Stimulated activated CD8-positive, alpha-beta memory T cell treated with anti-CD3 and anti-CD28 coated beads, Interleukin-12 subunit alpha, Interleukin-12 subunit beta, amount 100 ng/mL, for 1 hour (primary cell): Measurements from ENCODE around the gene PFDN4.
"Not testable (repeated sequence)": the region's sequence is repeated elsewhere in the genome, so short reads cannot be mapped to it uniquely, and the experiment has no call there.

Experiments
- DNase-seq: peaks from one replicate; pipeline ENCODE4 v3.0.0-alpha.2; 2020; ENCODE audit warnings: low read depth

PFDN4 gene

DNA sequence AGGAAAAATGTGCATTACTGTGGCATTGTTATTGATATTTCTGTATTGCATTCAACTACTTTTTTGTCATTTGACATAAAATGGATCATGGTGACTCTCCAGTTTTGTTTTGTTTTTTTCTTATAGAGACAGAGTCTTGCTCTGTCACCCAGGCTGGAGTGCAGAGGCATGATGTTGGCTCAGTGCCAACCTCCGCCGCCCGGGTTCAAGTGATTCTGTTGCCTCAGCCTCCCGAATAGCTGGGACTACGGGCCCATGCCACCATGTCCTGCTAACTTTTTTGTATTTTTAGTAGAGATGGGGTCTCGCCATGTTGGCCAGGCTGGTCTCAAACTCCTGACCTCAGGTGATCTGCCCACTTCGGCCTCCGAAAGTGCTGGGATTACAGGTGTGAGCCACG is 16.8 kb downstream of the PFDN4 start:
- not testable (repeated sequence) for DNase-seq

DNA sequence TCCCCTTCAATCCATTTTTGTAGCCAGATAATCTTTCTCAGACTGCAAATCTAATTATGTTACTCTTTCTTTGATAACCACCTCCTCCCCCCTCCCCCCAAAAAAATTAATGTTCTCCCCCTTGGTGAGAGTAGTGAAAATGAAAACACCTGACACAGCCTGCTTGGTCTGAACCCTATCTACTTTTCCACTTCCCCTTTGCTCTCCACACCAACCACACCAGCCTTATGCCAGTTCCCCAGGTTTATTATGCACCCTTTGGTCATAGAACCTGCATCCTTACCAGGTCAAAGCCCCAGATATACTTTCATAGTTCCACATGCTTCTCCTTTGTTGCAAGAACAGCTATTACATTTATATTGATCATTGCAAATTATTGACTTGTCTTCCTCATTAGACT is 19.4 kb downstream of the PFDN4 start:
- DNase-seq, result no peak

GRCh38 chr20:54227751-54228150 is 19.9 kb downstream of the PFDN4 start:
- DNase-seq, result no peak

- no peak for DNase-seq
These were observed 21.0 kb downstream of the PFDN4 start for GRCh38 chr20:54228841-54229240.

- DNase-seq, result no peak
These were observed 21.8 kb downstream of the PFDN4 start for GRCh38 chr20:54229566-54230160.

DNA sequence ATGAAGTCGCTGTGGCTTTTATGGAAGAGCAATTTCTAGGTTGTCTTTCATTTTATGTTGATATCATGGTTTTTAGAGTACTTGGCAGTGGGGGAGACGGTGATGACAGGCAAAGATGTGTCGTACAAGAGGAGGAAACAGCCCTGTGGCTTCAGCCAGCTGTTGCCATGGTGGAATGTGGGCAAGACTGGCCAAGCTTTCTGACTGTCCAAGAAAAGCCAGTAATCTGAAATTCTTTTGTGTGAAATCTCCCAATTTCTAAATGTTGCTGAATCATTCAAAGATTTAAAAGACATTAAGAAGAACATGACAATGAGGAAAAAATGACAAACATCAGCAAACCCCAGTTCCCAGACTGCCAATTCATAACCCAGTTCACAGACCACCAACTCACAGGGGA is 23.1 kb downstream of the PFDN4 start:
- no peak for DNase-seq

DNA sequence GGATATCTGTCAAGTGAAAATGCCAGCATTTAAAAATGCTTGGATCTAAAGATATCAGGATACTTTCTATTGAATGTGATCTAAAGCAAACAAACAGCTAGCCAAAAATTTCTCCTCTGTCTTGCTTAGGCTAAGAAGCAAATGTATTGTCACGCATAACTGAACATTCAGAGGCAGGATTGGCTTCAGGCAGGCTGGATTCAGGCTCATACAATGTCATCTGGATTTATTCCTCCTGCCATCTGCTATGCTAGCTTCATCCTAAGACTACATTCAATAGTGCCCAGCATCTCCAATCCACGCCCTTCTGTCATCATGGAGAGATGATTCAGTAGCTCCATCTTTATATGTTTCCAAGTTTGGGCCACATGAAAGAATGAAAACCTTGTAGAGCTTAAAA is 27.1 kb downstream of the PFDN4 start:
- no peak for DNase-seq

DNA sequence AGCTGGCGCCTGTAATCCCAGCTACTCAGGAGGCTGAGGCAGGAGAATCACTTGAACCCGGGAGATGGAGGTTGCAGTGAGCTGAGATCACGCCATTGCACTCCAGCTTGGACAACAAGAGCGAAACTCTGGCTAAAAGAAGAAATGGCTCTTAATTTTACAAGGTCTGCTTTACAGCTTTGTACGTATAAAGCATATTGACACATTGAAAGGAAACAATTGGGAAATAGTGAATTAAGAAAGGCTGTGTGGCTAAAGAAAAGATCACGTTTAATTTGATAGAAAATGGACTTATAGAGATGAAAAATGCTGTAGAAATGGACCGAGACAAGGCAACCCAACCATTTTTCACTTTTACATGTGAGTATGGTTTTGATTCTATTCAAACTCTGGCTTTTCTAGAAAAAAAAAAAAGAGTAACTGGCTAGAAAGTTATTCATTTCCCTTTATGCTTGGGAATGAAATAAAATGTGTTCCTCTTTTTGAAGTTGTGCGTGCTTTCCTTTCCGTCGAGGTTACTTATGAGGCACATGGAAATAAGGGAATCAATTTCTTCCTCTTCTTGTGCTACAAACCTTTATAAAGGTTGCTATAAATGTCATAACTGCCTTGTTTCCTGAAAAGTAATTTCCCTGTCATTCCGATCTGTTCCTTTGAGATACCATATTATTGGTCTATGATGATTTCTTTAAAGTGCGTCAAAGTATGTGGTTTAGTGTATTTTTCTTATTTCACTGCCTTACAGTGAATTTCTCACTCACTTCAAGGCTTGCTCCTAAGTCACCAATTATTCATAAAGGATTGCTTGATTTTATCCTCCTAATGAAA is 29.4 kb downstream of the PFDN4 start:
- DNase-seq, result no peak

DNA sequence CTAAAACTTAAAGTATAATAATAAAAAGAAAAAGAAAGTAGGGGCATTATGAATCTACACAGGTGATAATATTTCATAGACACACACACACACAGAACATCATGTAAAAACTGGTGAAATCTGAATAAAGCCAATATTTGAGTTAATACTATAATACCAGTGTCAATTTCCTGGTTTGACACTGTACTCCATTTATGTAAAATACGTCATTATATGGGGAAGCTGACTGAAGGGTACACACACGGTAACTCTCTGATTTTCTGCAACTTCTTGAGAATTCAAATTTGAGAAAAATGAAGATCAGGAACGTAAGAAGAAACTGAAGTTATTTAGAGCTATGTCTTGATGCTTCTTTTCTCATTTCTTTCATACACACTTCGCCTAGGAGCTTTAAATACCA is 36.2 kb downstream of the PFDN4 start:
- DNase-seq, result no peak

GRCh38 chr20:54248705-54249104 is 40.8 kb downstream of the PFDN4 start:
- not testable (repeated sequence) for DNase-seq

DNA sequence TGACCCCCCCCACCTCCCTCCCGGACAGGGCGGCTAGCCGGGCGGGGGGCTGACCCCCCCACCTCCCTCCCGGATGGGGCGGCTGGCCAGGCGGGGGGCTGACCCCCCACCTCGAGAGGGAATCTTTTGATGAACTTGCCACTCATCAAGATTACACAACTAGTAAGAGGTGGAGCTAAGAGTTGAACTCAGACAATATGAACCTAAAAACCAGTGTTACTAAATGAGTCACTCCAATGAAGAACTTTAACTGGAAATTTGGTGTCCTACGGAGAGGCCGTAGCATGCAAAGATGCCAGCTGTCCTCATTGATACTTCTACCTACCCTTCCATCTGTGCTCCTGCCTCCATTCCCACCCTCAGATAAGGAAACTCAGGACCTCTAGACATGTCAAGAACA is 42.8 kb downstream of the PFDN4 start:
- no peak for DNase-seq

DNA sequence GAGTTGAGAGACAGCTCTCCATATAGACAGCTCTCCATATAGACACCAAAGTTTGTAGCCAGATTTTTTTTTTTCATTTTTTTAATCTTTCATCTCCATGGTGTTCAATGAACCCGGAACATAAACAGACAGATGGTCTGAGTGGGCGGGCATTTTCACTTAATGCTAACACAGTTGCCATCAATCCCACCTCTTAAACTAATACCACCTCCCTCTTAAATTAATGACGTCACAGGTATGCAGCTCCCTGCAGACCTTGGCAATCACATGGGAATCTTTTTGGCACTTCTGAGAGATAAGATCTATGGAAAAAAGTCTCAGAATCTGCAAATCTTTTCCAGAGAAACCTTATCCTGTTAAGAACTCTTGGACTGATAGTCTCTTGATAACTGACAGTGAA is 43.2 kb downstream of the PFDN4 start:
- no peak for DNase-seq

DNA sequence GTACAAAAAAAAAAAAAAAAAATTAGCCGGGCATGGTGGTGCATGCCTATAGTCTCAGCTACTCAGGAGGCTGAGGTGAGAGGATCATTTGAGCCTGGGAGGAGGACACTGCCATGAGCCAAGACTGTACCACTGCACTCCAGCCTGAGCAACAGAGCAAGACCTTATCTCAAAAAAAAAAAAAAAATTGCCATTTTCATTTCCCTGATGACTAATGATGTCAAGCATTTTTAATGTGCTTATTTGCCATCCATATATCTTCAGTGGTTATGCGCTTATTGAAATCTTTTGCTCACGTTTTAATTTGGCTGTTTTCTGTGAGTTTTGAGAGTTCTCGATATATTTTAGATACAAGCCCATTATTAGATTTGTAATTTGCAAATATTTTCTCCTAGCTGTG is 46.7 kb downstream of the PFDN4 start:
- DNase-seq, result no peak

DNA sequence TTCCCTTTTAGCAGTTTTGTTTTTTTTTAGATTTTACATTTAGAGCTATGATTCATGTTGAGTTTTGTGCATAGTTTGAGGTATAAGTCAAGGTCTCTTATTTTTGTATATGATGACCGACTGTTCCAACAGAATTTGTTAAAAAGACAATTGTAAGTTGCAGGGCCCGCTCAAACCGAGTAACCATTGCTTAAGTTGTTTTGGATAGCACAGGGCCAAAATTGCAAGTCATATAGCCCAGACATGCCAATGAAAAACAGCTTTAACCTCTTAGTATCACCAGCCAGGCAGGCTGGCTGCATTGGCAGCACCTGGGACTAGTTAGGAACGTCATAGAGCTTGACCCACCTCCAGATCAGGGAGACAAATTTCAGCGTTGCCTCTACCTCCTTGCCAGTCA is 47.3 kb downstream of the PFDN4 start:
- no peak for DNase-seq

GRCh38 chr20:54256202-54256601 is 48.3 kb downstream of the PFDN4 start:
- DNase-seq, result no peak

DNA sequence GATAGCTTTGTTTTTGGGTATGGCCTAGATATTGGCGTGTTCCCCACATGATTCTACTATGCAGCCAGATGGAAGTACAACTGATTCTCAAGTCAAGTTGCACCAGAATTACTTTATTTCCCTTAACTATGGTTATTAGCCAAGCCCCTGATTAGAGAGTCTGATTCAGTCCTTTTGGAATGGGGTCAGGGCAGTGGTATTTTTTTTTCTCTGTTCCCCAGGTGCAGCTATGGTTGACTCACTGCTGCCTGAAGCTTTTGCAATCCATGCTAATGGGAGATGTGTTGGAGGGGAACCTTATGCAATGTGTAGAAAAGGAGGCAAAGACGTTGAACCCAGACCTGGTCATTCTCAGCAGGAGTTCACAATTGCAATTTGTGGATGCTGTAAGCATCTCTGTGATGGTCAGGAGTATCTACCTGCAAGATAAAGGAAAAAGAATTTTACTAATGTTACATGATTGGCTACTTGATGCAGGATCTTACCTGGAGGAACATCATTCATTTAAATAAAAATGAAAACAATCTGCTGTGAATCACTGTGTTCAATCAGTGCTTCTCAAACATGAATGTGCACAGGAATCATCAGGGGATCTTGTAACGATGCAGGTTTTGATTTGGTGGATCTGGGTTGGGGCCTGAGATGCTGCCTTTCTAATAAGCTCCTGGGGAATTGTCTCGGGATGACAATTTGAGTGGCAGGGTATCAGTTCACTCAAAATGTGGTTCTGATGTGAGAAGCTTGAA is 49.4 kb downstream of the PFDN4 start:
- DNase-seq, result no peak

- no peak for DNase-seq
These were observed 52.2 kb downstream of the PFDN4 start for GRCh38 chr20:54260116-54260515.

- no peak for DNase-seq
These were observed 54.8 kb downstream of the PFDN4 start for GRCh38 chr20:54262671-54263070.

GRCh38 chr20:54263116-54263690 is 55.3 kb downstream of the PFDN4 start:
- DNase-seq, result no peak

GRCh38 chr20:54265791-54266190 is 57.9 kb downstream of the PFDN4 start:
- DNase-seq, result not testable (repeated sequence)

DNA sequence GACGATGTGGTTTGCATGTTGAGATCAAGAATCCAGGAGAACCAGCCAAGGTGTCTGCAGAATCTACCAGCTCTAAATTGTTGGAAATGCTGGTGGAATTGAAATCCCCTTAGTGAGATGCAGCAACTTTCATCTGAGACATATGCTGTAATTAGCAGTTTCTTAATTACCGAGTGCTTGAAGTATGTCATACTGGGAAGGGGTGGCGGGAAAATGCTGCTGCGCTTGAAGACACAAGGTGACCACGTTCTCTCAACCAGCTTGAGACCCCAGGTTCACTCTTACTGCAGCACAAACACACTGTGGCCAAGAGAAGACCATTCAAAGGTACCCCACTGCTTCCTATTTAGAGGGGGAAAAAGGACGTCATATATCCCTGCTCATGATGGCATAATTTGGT is 59.0 kb downstream of the PFDN4 start:
- no peak for DNase-seq

GRCh38 chr20:54267483-54268003 is 59.7 kb downstream of the PFDN4 start:
- no peak for DNase-seq

GRCh38 chr20:54268941-54269340 is 61.1 kb downstream of the PFDN4 start:
- DNase-seq, result no peak
